ENCODE measurements around the gene CYB561D2. TPM values are rescaled to one million over a fixed set of nuclear protein-coding genes. Genes with fewer than 3 reads are reported as not detected.
A peak's percentile ranks its signal among the peaks of the same experiment; 100 is the strongest.

CYB561D2 gene
- total RNA-seq, 3 donors from 2014 or later = 23.6 to 30.1 (median 28.8) TPM

GRCh38 chr3:50345008-50345407 lies 5.7 kb upstream of the CYB561D2 start:
- no peak overlapping the region for H3K27ac ChIP-seq
- no peaks in the 10 kb centered on the region for H3K27me3 ChIP-seq
- TF ChIP-seq POLR2A (IDR thresholded peaks at IDR 0.05) = no peak
- TF ChIP-seq CTCF (IDR thresholded peaks at IDR 0.05) = no peak
- TF ChIP-seq POLR2AphosphoS5 (IDR thresholded peaks at IDR 0.05) = no peak
- DNase-seq (ENCODE audit: low spot score in 2 of 2) = no peak
- H3K4me1 ChIP-seq = peaks cover 11 to 17% of the 10 kb centered on the region in 2 donors
- H3K36me3 ChIP-seq = no peaks in the 10 kb centered on the region
- peak overlapping the region in 2 of 3 donors; percentile 51 to 67 for H3K4me3 ChIP-seq
- no peaks in the 10 kb centered on the region for H3K9me3 ChIP-seq
- intact Hi-C loops (cut with DNase I; ENCODE audit: low total_unique reads) = no loop called here

- H3K27me3 ChIP-seq = no peaks in the 10 kb centered on the region
- DNase-seq (ENCODE audit: low spot score in 2 of 2) = peak; percentile 60 to 74
- H3K36me3 ChIP-seq = no peaks in the 10 kb centered on the region
- intact Hi-C loops (cut with DNase I; ENCODE audit: low total_unique reads) = no loop called here
- TF ChIP-seq POLR2A (IDR thresholded peaks at IDR 0.05) = no peak
- no peak for TF ChIP-seq CTCF (IDR thresholded peaks at IDR 0.05)
- TF ChIP-seq POLR2AphosphoS5 (IDR thresholded peaks at IDR 0.05) = no peak
- peak within 1 kb of the TSS in 1 of 2 donors; percentile 25 for H3K27ac ChIP-seq
- H3K9me3 ChIP-seq = no peaks in the 10 kb centered on the region
- H3K4me1 ChIP-seq = peaks cover 11 to 12% of the 10 kb centered on the region in 2 donors
- H3K4me3 ChIP-seq = peak within 1 kb of the TSS; percentile 32 to 67 (median 51)
Measured at GRCh38 chr3:50345586-50346234, 5.0 kb upstream of the CYB561D2 start, which contains the start of gene ZMYND10. Gene ZMYND10, minus strand, starts transcription at chr3:50345732. Its CDS starts 153 bp downstream, at chr3:50345579.

GRCh38 chr3:50347187-50347813 lies 3.4 kb upstream of the CYB561D2 start:
- peak in 1 of 2 donors; percentile 58 for DNase-seq (ENCODE audit: low spot score in 2 of 2)
- TF ChIP-seq POLR2AphosphoS5 (IDR thresholded peaks at IDR 0.05) (no peak), CTCF (IDR thresholded peaks at IDR 0.05) (peak in 2 of 3 donors; percentile 31 to 61)
- H3K27ac ChIP-seq = peak overlapping the region in 1 of 2 donors; percentile 32
- intact Hi-C loops (cut with DNase I; ENCODE audit: low total_unique reads) = no loop called here
- no peaks in the 10 kb centered on the region for H3K36me3 ChIP-seq
- H3K4me3 ChIP-seq = no peak overlapping the region
- peaks cover 11 to 13% of the 10 kb centered on the region in 2 donors for H3K4me1 ChIP-seq
- H3K9me3 ChIP-seq = no peaks in the 10 kb centered on the region
- H3K27me3 ChIP-seq = no peaks in the 10 kb centered on the region

GRCh38 chr3:50350213-50350526 lies 492 bp upstream of the CYB561D2 start:
- Histone ChIP-seq H3K27ac (peak overlapping the region; percentile 94 to 95), H3K27me3 (no peaks in the 10 kb centered on the region), H3K36me3 (peaks cover 7% of the 10 kb centered on the region), H3K4me3 (peak overlapping the region; percentile 78 to 82 (median 79)), H3K9me3 (no peaks in the 10 kb centered on the region), H3K4me1 (peaks cover 11 to 13% of the 10 kb centered on the region in 2 donors)
- no peak for DNase-seq (ENCODE audit: low spot score in 2 of 2)
- intact Hi-C loops (cut with DNase I; ENCODE audit: low total_unique reads) = no loop called here
- TF ChIP-seq CTCF (IDR thresholded peaks at IDR 0.05) = no peak
- no peak for TF ChIP-seq POLR2A (IDR thresholded peaks at IDR 0.05)
- no peak for TF ChIP-seq POLR2AphosphoS5 (IDR thresholded peaks at IDR 0.05)

GRCh38 chr3:50351323-50351697 lies 648 bp downstream of the CYB561D2 start:
- Histone ChIP-seq H3K9me3 (no peaks in the 10 kb centered on the region), H3K4me1 (peaks cover 17 to 21% of the 10 kb centered on the region in 2 donors), H3K4me3 (peak overlapping the region; percentile 78 to 82 (median 79)), H3K36me3 (peaks cover 7% of the 10 kb centered on the region), H3K27me3 (no peaks in the 10 kb centered on the region), H3K27ac (peak overlapping the region; percentile 94 to 95)
- TF ChIP-seq POLR2A (IDR thresholded peaks at IDR 0.05) (no peak), POLR2AphosphoS5 (IDR thresholded peaks at IDR 0.05) (no peak), CTCF (IDR thresholded peaks at IDR 0.05) (no peak)
- intact Hi-C loops (cut with DNase I; ENCODE audit: low total_unique reads) = no loop called here
- no peak for DNase-seq (ENCODE audit: low spot score in 2 of 2)

All from breast epithelium (tissue), 4 donors.